Measurements from ENCODE around the gene COIL.

- TF ChIP-seq POLR2AphosphoS5 (IDR thresholded peaks at IDR 0.05; ENCODE audit: low read depth, low read length) (no peak), KAT8 (CRISPR knock-in tag; IDR thresholded peaks at IDR 0.05) (no peak), ARID2 (CRISPR knock-in tag; IDR thresholded peaks at IDR 0.05; ENCODE audit: borderline replicate concordance) (no peak), MED1 (CRISPR knock-in tag; IDR thresholded peaks at IDR 0.05) (no peak)
Measured at GRCh38 chr17:56948491-56948890, 12.4 kb downstream of the COIL start.
